ENCODE results near the gene THOP1.

Gene THOP1

GRCh38 chr19:2780284-2780683, 5.0 kb upstream of the THOP1 start:
- H3K4me2 ChIP-seq (ENCODE audit: low read length), result peak overlapping the region; percentile 93
- peaks cover 71% of the 10 kb centered on the region for H3K36me3 ChIP-seq (ENCODE audit: control insufficient read depth, low read length)
- peaks cover 5% of the 10 kb centered on the region for H3F3A ChIP-seq (ENCODE audit: control insufficient read depth, insufficient read depth)
- no peak overlapping the region for H3K27ac ChIP-seq (ENCODE audit: low read depth, low read length)
- H3K4me1 ChIP-seq (ENCODE audit: control insufficient read depth, low read length), result peaks cover 65% of the 10 kb centered on the region
- peaks cover 24% of the 10 kb centered on the region for H4K20me1 ChIP-seq (ENCODE audit: control insufficient read depth, insufficient read depth, low read depth, low read length)
- H3K27me3 ChIP-seq (ENCODE audit: control insufficient read depth, low read length), result no peaks in the 10 kb centered on the region
- peaks cover 85% of the 10 kb centered on the region for H3K79me2 ChIP-seq (ENCODE audit: control insufficient read depth, low read length)
- peak overlapping the region; percentile 13; the same call in 1 of the 2 replicates for H3K4me3 ChIP-seq (ENCODE audit: low read length)
- H3K9me2 ChIP-seq (replicated peaks; ENCODE audit: control insufficient read depth, low read length), result no peaks in the 10 kb centered on the region
- TF ChIP-seq EZH2phosphoT487 (IDR thresholded peaks at IDR 0.05; ENCODE audit: borderline replicate concordance, low read length), result no peak
- no peak for TF ChIP-seq CTCF (IDR thresholded peaks at IDR 0.05; ENCODE audit: low read depth, low read length, poor library complexity, severe bottlenecking)
- no peaks in the 10 kb centered on the region for H3K9me3 ChIP-seq (ENCODE audit: control insufficient read depth, insufficient read depth, low read length)

GRCh38 chr19:2782329-2782935, 2.9 kb upstream of the THOP1 start:
- Histone ChIP-seq H3F3A (ENCODE audit: control insufficient read depth, insufficient read depth) (peaks cover 5% of the 10 kb centered on the region), H3K79me2 (ENCODE audit: control insufficient read depth, low read length) (peaks cover 85% of the 10 kb centered on the region), H3K36me3 (ENCODE audit: control insufficient read depth, low read length) (peaks cover 66% of the 10 kb centered on the region), H3K4me3 (ENCODE audit: low read length) (peak overlapping the region; percentile 94), H3K27me3 (ENCODE audit: control insufficient read depth, low read length) (no peaks in the 10 kb centered on the region), H3K4me1 (ENCODE audit: control insufficient read depth, low read length) (peaks cover 65% of the 10 kb centered on the region), H3K9me3 (ENCODE audit: control insufficient read depth, insufficient read depth, low read length) (no peaks in the 10 kb centered on the region), H3K4me2 (ENCODE audit: low read length) (peak overlapping the region; percentile 93), H3K9me2 (replicated peaks; ENCODE audit: control insufficient read depth, low read length) (no peaks in the 10 kb centered on the region), H4K20me1 (ENCODE audit: control insufficient read depth, insufficient read depth, low read depth, low read length) (peaks cover 20% of the 10 kb centered on the region), H3K27ac (ENCODE audit: low read depth, low read length) (peak overlapping the region; percentile 56)
- TF ChIP-seq EZH2phosphoT487 (IDR thresholded peaks at IDR 0.05; ENCODE audit: borderline replicate concordance, low read length), result no peak
- TF ChIP-seq CTCF (IDR thresholded peaks at IDR 0.05; ENCODE audit: low read depth, low read length, poor library complexity, severe bottlenecking), result no peak

GRCh38 chr19:2782936-2783780, 2.1 kb upstream of the THOP1 start, which contains the start of gene SGTA:
SGTA (minus strand) TSS chr19:2783273; CDS start chr19:2769068, 14,205 bp downstream.
- Histone ChIP-seq H3K9me2 (replicated peaks; ENCODE audit: control insufficient read depth, low read length) (no peaks in the 10 kb centered on the region), H4K20me1 (ENCODE audit: control insufficient read depth, insufficient read depth, low read depth, low read length) (peaks cover 28% of the 10 kb centered on the region), H3F3A (ENCODE audit: control insufficient read depth, insufficient read depth) (peaks cover 5% of the 10 kb centered on the region), H3K9me3 (ENCODE audit: control insufficient read depth, insufficient read depth, low read length) (no peaks in the 10 kb centered on the region), H3K4me1 (ENCODE audit: control insufficient read depth, low read length) (peaks cover 72% of the 10 kb centered on the region), H3K27ac (ENCODE audit: low read depth, low read length) (peak within 1 kb of the TSS; percentile 81), H3K27me3 (ENCODE audit: control insufficient read depth, low read length) (no peaks in the 10 kb centered on the region), H3K4me3 (ENCODE audit: low read length) (peak within 1 kb of the TSS; percentile 94), H3K79me2 (ENCODE audit: control insufficient read depth, low read length) (peaks cover 85% of the 10 kb centered on the region), H3K4me2 (ENCODE audit: low read length) (peak within 1 kb of the TSS; percentile 93), H3K36me3 (ENCODE audit: control insufficient read depth, low read length) (peaks cover 68% of the 10 kb centered on the region)
- TF ChIP-seq EZH2phosphoT487 (IDR thresholded peaks at IDR 0.05; ENCODE audit: borderline replicate concordance, low read length), result no peak
- TF ChIP-seq CTCF (IDR thresholded peaks at IDR 0.05; ENCODE audit: low read depth, low read length, poor library complexity, severe bottlenecking), result peak; percentile 44
